ENCODE results near the gene GNA14.
"Not testable (repeated sequence)": the region's sequence is repeated elsewhere in the genome, so short reads cannot be mapped to it uniquely, and the experiment has no call there.

GNA14 gene

DNA sequence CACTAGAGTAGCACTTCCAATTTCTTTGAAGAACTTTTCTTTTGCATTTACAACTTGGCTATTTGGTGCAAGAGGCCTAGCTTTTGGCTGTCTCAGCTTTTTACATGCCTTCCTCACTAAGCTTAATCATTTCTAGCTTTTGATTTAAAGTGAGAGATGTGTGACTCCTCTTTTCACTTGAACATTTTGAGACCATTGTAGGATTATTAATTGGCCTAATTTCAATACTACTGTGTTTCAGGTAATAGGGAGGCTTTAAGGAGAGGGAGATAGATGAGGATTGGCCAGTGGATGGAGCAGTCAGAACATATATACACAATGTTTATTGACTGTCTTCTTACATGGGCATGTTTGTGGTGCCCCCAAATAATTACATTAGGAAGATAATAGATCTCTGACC is 161.7 kb downstream of the GNA14 start:
- no peak for DNase-seq

- DNase-seq = no peak
Measured at GRCh38 chr9:77475641-77476473, 172.3 kb downstream of the GNA14 start.

DNA sequence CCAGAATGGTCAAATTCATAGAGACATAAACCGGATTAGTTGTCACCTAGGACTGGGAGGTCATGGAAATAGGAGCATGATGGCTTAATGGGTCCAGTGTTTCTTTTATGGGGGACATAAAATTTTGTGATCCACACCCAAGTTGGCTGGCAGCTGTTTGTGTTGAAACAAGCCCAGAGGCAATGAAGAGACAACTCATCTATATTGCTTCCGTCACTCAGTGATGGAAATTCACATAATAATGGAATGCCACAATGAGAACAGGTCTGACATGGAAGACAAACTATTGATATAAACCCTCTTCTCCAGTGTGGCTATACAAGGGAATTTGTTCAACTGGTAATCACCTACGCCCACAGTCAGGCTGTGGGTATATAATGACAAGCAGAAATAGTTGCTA is 173.2 kb downstream of the GNA14 start:
- DNase-seq = no peak

DNA sequence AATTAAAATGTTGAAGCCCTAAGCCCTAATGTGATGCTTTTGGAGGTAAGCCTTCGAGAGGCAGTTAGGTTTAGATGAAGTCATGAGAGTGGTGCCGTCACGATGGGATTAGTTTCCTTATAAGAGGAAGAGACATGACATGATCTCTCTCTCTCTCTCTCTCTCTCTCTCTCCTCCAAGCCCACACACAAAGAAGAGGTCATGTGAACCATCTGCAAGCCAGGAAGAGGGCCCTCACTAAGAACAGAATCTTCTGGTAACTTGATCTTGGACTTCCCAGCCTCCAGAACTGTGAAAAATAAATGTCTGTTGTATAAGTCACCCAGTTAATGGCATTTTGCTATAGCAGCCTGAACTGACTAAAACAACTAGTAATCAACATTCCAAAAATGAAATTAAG is 175.5 kb downstream of the GNA14 start:
- no peak for DNase-seq

DNA sequence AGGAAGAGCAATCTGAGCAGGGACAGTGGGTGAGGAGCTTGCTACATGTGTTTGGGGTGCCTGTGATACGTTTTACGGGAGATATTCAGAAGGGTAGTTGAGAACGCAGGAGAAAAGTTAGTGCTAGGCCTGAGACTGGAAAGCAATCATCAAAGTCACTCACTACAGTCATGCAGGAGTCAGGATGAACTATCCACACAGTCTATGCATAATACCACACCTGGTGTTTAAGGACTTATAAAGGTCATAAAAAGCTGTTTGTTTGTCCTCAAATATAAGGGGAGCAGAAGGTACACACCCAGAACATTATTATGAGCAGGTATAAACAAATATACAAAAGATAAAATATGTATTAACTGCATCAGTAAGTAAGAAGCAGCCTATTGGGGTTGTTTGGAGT is 176.6 kb downstream of the GNA14 start:
- DNase-seq = no peak

DNA sequence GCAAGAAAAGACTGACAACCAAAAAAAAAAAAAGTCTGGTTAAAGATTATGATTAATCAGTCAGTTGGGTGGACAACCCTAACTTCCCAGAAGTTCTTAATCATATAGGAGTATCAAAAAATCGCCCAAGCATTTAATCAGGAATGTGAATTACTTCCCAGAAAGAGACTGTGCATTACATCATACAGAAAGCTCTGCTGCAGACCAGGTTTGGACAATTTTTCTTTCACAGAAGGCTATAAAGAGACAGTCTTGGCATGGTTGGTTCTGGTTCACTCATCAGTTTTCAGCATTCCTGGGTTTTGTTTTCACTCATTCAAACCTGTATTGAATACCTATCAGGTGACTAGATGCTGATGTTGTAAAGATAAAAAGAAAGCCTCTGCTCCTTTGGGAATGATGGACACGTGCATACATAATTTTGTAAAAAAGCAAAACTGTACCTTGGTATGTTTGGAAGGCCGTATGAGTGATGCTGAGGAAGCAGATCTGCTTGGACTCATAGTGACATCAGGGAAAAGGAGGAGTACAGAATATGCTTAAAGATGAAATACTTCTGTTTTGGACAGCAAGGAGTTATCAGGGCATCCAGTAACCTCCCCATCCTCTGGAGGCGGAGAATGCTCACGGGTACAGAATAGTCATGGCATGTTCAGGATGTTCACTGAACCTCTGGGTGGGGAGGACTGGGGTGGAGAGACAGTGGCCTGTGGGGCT is 178.4 kb downstream of the GNA14 start:
- no peak for DNase-seq

GRCh38 chr9:77464661-77465060 is 183.5 kb downstream of the GNA14 start:
- DNase-seq = no peak

DNA sequence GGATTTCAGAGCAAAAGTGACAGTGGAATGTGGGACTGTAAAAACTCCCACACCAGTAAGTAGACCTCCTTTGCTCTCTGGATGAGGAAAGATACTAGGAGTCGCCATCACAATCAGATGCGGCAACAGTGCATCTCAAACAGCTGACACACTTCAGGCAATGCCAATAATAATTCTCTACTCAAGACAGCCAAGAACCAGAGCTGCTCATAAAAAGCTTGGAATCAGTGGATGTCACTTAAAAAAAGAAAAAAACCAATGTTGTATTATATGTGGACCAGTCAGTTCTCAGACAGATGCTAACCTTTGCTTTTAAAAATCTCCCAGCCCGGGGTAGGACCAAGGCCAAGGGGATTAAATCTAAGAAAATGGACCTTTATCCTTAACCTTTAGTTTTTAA is 185.0 kb downstream of the GNA14 start:
- no peak for DNase-seq

DNA sequence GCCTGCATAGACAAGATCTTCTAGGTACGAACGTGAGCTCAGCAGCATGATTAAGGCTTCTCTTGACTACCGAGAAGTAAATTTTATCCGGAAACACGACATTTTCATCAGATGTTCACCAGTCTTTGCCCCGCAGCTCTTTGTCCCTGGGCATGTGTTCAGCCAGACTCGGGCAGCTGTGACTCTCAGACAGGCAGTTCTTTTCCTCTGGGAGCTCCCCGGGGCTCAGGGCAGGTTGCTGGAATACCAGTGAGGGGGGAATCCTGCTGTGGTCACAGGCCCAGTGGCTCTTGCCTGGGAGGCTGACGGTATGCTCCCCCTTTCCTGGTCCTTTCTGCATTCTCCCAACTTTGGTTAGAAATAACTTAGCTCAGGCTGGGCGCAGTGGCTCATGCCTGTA is 186.1 kb downstream of the GNA14 start:
- DNase-seq = no peak

DNA sequence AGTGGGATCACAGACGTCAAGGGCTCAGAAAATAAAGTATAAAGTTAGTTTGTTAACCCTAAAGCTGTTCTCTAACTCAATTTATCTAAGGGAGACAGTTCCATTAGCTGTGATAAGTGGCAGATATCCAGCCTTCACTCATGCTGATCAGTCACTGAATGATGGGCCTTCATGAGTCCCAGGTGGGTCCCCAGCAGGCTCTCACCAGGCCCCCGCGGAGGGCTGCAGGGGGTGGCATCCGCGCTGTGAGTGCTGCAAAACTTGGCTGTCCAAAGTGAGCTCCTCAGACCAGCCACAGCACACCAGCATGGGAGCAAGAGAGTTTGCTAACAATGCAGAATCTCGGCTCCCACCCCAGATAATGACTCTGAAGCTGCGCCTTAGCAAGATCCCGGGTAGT is 187.2 kb downstream of the GNA14 start:
- no peak for DNase-seq

DNA sequence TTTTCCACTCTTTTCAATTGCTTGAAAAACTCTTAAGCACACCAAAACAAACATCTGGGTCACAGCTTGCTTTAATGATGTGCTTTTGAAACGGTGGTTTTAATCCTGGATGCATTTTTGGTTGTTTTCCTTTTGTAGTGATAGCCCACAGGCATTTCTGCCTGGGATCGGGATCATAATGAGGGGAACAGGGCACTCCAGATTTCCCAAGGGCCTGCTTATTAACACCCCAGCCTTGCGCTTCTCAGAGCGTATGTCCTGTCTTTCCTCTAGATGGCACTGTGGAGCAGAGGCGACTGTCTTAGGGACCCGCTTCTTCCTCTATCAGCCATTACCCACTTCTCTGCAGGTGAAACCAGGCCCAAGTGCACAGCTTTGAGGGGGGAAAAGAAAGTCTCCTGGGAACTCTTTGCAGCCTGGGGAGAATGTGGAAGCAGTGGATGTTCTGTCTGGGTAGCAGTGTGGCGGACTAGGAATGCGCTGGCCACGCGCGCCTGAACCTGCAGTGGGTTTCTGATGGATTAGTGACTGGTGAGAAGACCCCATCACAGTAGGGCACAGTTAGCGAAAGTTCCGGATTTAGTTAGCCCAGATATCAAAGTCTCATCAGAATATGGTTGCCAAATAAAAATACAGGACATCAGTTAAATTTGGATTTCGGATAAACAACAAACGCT is 190.1 kb downstream of the GNA14 start:
- peak; percentile 88 for DNase-seq

DNA sequence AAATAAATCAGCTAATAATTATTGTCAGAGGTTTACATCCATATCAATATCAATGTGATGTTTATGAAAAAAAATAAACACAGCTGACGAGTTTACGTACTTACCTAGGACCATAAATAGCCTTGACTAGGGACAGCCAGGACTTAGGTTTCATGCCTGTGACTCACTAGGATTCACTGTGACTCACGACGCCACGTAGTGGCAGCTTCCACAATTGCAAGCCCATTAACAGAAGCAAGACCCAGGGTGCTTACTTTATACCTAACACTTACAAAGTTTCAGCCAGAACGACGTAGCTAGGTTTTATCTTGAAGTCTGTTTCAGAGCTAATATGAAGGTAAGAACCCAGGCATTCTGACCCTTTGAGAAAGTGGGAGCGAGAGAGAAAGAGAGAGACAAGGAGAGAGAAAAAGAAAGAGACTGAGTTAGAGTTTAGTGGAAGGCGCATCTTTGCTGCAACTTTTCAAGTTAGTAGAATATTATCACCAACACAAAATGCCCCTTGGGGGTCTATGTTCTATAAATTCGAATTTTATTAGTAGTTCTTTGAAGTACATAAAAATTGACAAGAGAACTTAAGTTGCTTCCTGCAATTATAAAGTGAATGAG is 191.2 kb downstream of the GNA14 start:
- peak; percentile 93 for DNase-seq

DNA sequence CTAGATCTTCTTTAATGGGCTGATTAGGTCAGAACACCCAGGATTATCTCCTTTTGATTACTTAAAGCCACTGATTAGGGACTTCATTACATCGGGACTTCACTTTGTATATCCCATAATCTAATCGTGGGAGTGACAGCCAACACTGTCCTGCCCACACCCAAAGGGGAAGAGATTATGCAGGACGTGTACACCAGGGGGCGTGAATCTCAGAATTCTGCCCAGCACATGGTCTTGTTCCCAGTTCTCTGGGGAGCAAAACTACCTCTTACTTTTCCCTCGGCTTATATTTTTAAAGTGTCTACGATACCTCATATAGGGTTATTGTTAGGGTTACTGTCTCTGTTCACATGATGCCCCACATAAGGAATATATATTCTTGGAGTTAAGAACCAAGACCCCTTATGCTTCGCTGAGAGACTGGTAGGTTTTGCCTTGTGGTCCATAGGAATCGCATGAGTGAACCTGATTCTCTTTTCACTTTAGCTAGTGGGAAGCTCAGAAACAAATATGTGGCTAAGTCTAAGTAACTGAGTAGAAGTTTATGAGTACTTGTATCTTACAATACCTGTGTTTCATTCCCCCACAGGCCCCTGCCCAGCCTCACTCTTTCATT is 192.7 kb downstream of the GNA14 start:
- no peak for DNase-seq

DNA sequence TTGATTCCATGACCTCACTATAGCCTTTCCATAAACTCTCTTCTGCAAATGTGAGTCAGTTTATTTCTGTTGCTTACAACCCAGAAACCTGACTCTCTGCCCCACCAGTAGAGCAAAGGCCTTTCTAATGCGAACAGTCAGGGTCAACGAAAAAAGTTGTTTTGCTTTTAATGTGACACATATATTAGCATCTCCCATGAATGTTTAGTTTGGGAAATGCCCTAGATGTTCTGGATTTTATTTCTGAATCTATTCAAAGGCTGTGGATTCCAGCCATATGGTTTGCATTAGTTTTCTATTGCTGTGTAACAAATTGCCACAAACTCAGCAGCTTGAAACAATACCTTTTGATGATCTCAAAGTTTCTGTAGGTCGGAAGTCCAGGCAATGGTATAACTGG is 193.5 kb downstream of the GNA14 start:
- DNase-seq = no peak

- no peak for DNase-seq
Measured at GRCh38 chr9:77453825-77454647, 194.1 kb downstream of the GNA14 start.

DNA sequence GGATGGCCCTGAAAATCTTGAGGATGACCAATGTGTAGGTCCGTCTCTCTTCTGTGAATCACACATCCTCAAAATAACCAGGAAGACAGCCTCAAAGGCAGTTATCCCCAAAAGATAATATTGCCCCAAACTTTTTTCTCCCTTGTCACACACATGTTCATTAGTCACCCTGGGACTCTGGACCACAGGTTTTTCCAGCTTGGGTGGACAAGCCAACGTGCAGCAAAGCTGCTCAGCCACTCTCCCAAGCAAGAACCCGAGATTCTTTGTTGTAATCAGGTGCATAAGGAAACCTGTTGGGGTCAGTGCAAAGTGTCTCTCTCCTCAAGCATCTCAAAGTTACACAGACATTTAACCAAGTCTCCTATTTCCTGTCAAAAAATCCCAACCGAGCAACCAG is 196.6 kb downstream of the GNA14 start:
- DNase-seq = no peak

GRCh38 chr9:77450085-77450475 is 198.0 kb downstream of the GNA14 start:
- no peak for DNase-seq

DNA sequence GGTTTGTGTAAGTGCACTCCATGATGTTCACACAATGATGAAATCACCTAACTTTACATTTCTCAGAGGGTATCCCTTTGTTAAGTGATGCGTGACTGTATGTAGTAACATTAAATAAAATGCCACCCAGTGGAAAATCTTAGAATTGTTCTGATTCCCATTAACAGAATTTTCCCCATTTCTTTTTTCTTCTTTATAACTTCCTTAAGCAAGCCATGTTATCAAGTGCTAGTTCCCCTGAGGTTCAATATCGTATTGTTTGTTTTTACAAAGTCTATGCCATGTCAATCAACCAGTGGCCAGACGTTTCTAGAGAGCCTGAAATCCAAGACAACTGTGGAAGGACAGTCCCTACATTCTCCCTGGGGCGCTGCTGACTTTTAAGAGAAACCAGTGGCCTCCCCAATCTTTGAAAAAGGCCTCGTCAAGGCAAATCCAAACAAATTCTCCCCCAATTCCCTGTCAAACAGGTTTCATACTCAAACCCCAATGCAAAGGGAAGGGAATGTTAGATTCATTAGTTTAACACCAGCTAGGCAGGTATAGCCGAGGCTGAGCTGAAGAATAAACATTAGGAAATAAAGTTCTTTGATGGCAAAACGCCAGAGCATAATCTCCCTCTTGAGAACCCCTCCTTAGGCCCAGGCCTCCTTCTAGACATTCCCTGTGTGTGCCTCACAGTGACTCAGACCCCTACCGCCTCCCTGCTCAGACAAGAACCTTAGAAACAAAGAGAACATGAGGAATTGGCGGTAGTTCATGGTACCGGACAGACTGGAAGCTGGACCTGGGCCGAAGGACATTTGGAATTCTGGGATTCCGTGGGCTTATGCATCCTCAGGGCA is 198.7 kb downstream of the GNA14 start:
- peak; percentile 33 for DNase-seq

GRCh38 chr9:77447646-77448045 is 200.5 kb downstream of the GNA14 start:
- DNase-seq = no peak

DNA sequence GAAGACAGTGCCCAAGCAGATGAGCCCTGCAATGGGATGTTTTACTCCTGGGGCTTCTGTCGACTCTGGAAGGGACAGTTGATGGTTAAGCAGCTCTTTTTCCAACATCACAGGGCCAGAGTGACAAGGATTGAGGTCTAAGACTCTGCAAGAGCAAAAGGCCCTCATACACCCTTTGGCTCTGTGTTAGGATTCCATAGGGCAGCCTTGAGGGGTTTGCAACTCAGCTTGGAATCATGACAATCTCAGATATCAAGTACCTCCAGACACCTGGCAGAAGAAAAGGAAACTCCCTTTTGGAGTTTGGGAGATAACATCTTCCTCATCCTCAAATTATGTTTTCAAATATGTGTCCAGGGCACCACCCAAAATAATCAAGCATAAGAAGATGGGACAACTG is 205.7 kb downstream of the GNA14 start:
- no peak for DNase-seq

DNA sequence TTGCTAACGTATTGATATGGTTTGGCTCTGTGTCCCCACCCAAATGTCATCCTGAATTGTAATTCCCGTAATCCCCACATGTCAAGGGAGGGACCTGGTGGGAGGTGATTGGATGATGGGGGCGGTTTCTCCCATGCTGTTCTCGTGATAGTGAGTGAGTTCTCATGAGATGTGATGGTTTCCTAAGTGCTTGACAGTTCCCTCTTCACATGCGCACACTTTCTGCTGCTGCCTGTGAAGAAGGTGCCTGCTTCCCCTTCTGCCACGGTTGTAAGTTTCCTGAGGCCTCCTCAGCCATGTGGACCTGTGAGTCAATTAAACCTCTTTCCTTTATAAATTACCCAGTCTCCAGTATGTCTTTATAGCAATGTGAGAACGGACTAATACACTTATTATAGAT is 207.0 kb downstream of the GNA14 start:
- DNase-seq = not testable (repeated sequence)
